SK-N-SH (cell line): ENCODE data around the gene ITM2B. TPM values are rescaled to one million over a fixed set of nuclear protein-coding genes. Genes with fewer than 3 reads are reported as not detected.

Experiments used
- EP300 ChIP-seq, 2 experiments: IDR thresholded peaks; 2 replicates each; pipeline versions ENCODE4 v1.4.0 to v1.6.1; 2012; ENCODE audit warnings: borderline replicate concordance in 1 of 2, low read depth in 1 of 2, low read length in 1 of 2
- EZH2phosphoT487 ChIP-seq: fragments of 200-600 bp; sonication (generic); IDR thresholded peaks from 2 replicates; pipeline ENCODE4 v1.6.1; 2017; ENCODE audit warnings: low read depth, mixed run types, mild to moderate bottlenecking, antibody characterized with exemption, moderate library complexity, borderline replicate concordance
- GATA2 ChIP-seq: sonication (generic); formaldehyde crosslinking; IDR thresholded peaks from 2 replicates; pipeline ENCODE4 v1.5.0; 2020; ENCODE audit warnings: mild to moderate bottlenecking, missing genetic modification reagents
- MEF2A ChIP-seq: IDR thresholded peaks from 2 replicates; pipeline ENCODE4 v1.4.0; 2012; ENCODE audit warnings: low read depth, borderline replicate concordance
- MXI1 ChIP-seq: IDR thresholded peaks from 2 replicates; pipeline ENCODE4 v1.6.1; 2012; ENCODE audit warnings: mild to moderate bottlenecking, low read depth, low read length, improper control_type of control experiment
- NFIC ChIP-seq: IDR thresholded peaks from 2 replicates; pipeline ENCODE4 v1.4.0; 2012; ENCODE audit warnings: borderline replicate concordance
- RAD21 ChIP-seq: IDR thresholded peaks from 2 replicates; pipeline ENCODE4 v1.6.1; 2012; ENCODE audit warnings: mild to moderate bottlenecking, low read length
- RCOR1 ChIP-seq: fragments of 150-350 bp; IDR thresholded peaks from 2 replicates; pipeline ENCODE4 v1.6.1; 2017; ENCODE audit warnings: antibody characterized with exemption, low read length
- RFX5 ChIP-seq: IDR thresholded peaks from 2 replicates; pipeline ENCODE4 v1.6.1; 2012; ENCODE audit warnings: mild to moderate bottlenecking, improper control_type of control experiment, low read length
- SMC3 ChIP-seq: IDR thresholded peaks from 2 replicates; pipeline ENCODE4 v1.6.1; 2012; ENCODE audit warnings: low read depth, low read length, improper control_type of control experiment
- TCF12 ChIP-seq: IDR thresholded peaks from 2 replicates; pipeline ENCODE4 v1.4.0; 2012
- USF2 ChIP-seq: fragments of 150-350 bp; IDR thresholded peaks from 2 replicates; pipeline ENCODE4 v1.6.1; 2017; ENCODE audit warnings: antibody characterized with exemption, low read length, low read depth, borderline replicate concordance
- YY1 ChIP-seq: IDR thresholded peaks from 2 replicates; pipeline ENCODE4 v1.4.0; 2012; ENCODE audit warnings: low read depth, mild to moderate bottlenecking
- ZBTB33 ChIP-seq: IDR thresholded peaks from 2 replicates; pipeline ENCODE4 v1.4.0; 2012; ENCODE audit warnings: low read depth, borderline replicate concordance
- polyA plus RNA-seq, 3 experiments: library from polyadenylated mRNA; depleted of rRNA; stranded (reverse); fragments of >200 nt; gene quantifications; 2 replicates each; pipeline ENCODE4 v1.2.3, GENCODE V29; 2012
- TF ChIP-seq, protein P1 (sequence below): fragments of 200-600 bp; sonication (generic); IDR thresholded peaks from 2 replicates; pipeline ENCODE4 v1.6.1; 2017; ENCODE audit warnings: antibody characterized with exemption, mild to moderate bottlenecking, moderate library complexity
- TF ChIP-seq, protein P2 (sequence below): IDR thresholded peaks from 2 replicates; pipeline ENCODE4 v1.4.0; 2012; ENCODE audit warnings: low read depth

The ITM2B gene
- polyA plus RNA-seq, 1 of the 3 experiments (the other 2 are of a cell fraction): 184 TPM

DNA sequence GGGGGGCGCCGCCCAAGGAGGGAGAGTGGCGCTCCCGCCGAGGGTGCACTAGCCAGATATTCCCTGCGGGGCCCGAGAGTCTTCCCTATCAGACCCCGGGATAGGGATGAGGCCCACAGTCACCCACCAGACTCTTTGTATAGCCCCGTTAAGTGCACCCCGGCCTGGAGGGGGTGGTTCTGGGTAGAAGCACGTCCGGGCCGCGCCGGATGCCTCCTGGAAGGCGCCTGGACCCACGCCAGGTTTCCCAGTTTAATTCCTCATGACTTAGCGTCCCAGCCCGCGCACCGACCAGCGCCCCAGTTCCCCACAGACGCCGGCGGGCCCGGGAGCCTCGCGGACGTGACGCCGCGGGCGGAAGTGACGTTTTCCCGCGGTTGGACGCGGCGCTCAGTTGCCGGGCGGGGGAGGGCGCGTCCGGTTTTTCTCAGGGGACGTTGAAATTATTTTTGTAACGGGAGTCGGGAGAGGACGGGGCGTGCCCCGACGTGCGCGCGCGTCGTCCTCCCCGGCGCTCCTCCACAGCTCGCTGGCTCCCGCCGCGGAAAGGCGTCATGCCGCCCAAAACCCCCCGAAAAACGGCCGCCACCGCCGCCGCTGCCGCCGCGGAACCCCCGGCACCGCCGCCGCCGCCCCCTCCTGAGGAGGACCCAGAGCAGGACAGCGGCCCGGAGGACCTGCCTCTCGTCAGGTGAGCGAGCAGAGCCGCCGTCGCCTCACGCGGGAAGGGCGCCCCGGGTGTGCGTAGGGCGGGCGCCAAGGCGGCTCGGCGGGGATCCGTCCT is 70.5 kb downstream of the ITM2B start, which contains the start of gene RB1 (continued):
- TF ChIP-seq ZBTB33: no peak
- TF ChIP-seq, protein P1, sequence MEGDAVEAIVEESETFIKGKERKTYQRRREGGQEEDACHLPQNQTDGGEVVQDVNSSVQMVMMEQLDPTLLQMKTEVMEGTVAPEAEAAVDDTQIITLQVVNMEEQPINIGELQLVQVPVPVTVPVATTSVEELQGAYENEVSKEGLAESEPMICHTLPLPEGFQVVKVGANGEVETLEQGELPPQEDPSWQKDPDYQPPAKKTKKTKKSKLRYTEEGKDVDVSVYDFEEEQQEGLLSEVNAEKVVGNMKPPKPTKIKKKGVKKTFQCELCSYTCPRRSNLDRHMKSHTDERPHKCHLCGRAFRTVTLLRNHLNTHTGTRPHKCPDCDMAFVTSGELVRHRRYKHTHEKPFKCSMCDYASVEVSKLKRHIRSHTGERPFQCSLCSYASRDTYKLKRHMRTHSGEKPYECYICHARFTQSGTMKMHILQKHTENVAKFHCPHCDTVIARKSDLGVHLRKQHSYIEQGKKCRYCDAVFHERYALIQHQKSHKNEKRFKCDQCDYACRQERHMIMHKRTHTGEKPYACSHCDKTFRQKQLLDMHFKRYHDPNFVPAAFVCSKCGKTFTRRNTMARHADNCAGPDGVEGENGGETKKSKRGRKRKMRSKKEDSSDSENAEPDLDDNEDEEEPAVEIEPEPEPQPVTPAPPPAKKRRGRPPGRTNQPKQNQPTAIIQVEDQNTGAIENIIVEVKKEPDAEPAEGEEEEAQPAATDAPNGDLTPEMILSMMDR: no peak
- TF ChIP-seq EP300 (IDR thresholded peaks at IDR 0.05; ENCODE audit: borderline replicate concordance in 1 of 2, low read depth in 1 of 2, low read length in 1 of 2): peak in 1 of 2 experiments; percentile 47; a peak in 2 of 4 replicates
- TF ChIP-seq MEF2A: peak; percentile 13; the same call in 1 of the 2 replicates
- TF ChIP-seq EZH2phosphoT487: no peak
- TF ChIP-seq SMC3: 0 out of 2 replicates have a peak, but pooled peaks have one; percentile 5
- no peak for TF ChIP-seq GATA2 (CRISPR knock-in tag)
- TF ChIP-seq MXI1: peak; percentile 61
- TF ChIP-seq YY1: peak; percentile 56; the same call in 1 of the 2 replicates
- no peak; the same call in 1 of the 2 replicates for TF ChIP-seq TCF12
- no peak for TF ChIP-seq USF2
- 0 out of 2 replicates have a peak, but pooled peaks have one; percentile 24 for TF ChIP-seq RFX5
- TF ChIP-seq RAD21: no peak
- TF ChIP-seq, protein P2, sequence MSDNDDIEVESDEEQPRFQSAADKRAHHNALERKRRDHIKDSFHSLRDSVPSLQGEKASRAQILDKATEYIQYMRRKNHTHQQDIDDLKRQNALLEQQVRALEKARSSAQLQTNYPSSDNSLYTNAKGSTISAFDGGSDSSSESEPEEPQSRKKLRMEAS: peak; percentile 70
- peak; percentile 69; the same call in 1 of the 2 replicates for TF ChIP-seq NFIC
- peak; percentile 8; the same call in 1 of the 2 replicates for TF ChIP-seq RCOR1
